HFF-Myc (cell line): ENCODE results near the gene PACRGL.
A peak's percentile ranks its signal among the peaks of the same experiment; 100 is the strongest.

ENCODE experiments used
- DNase-seq: peaks from one replicate; pipeline ENCODE4 v3.0.0-alpha.2; 2011; ENCODE audit warnings: low read depth; ENCODE audit errors: extremely low read depth
- H3K4me3 ChIP-seq: replicated peaks from 2 replicates; pipeline ENCODE4 v1.5.1; 2011; ENCODE audit warnings: low read depth, mild to moderate bottlenecking, control low read depth, low read length
- TF ChIP-seq, protein P1 (sequence below): IDR thresholded peaks from 2 replicates; pipeline ENCODE4 v1.5.1; 2012; ENCODE audit warnings: mild to moderate bottlenecking, low read depth, low read length, control low read depth; ENCODE audit errors: missing control alignments

Gene PACRGL

DNA sequence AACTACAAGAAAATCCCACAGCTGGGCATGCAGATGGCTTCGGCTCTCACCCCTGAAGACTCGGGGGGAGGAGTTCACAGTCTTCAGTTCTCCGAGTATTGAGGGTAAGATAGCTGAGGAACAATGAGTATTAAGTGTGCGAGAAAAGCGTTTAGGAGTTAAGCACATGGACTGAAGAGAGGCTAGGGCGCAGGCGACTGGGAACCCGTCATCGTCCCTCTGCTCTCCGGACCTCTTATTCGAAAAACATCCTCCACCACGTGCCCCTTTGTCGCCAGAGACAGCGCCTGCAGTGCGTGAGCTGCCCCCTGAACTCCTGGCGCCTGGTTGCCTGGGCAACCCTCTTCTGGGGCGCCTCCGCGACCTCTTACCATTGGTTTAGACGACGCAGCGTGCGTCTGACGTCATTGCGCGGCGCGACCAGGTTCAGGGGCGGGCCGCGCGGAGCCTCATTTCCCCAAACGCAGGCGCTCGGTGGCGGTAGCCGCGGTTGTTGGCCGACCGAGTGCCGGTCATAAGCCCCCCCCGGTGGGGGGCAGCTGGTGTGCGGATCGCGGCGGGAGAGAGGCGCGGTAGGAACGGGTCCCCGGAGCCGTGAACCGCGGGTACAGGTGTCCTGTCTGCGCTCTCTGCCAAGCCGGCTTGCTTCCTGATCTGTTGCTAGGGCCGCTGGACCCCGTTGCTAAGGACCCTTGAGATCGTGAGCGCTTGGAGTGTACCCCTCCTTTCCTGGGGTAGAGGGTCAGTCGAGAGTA is at the start of gene PACRGL:
TSS of gene PACRGL (plus strand) at position 452 of the 755 bp plus-strand sequence. CDS start 4,024 bp downstream, outside the sequence.
- TF ChIP-seq, protein P1, sequence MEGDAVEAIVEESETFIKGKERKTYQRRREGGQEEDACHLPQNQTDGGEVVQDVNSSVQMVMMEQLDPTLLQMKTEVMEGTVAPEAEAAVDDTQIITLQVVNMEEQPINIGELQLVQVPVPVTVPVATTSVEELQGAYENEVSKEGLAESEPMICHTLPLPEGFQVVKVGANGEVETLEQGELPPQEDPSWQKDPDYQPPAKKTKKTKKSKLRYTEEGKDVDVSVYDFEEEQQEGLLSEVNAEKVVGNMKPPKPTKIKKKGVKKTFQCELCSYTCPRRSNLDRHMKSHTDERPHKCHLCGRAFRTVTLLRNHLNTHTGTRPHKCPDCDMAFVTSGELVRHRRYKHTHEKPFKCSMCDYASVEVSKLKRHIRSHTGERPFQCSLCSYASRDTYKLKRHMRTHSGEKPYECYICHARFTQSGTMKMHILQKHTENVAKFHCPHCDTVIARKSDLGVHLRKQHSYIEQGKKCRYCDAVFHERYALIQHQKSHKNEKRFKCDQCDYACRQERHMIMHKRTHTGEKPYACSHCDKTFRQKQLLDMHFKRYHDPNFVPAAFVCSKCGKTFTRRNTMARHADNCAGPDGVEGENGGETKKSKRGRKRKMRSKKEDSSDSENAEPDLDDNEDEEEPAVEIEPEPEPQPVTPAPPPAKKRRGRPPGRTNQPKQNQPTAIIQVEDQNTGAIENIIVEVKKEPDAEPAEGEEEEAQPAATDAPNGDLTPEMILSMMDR = no peak
- DNase-seq = peak; percentile 87
- peak within 1 kb of the TSS; percentile 68 for H3K4me3 ChIP-seq

DNA sequence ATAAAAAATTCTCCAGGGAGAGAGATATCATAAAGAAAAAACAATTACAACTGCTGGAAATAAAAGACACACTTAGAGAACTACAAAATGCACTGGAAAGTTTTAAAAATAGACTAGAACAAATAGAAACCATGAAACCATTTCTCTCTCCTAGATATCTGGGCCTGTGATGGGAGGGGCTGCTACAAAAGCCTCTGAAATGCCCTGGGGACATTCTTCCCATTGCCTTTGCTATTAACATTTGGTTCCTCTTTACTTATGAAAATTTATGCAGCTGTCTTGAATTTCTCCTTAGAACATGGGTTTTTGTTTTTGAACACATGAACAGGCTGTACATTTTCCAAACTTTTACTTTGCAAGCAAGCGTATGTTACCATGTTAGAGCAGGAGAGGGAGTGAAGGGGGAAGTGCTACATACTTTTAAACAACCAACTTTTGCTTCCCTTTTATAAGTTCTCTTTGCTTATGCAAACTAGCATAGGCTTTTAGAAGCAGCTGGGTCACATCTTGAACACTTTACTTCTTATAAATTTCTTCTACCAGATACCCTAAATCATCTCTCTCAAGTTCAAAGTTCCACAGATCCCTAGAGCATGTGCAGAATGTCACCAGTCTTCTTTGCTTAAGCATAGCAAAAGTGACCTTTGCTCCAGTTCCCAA is 47.9 kb upstream of the PACRGL start:
- TF ChIP-seq, protein P1 = no peak
- no peak overlapping the region for H3K4me3 ChIP-seq
- DNase-seq = no peak

DNA sequence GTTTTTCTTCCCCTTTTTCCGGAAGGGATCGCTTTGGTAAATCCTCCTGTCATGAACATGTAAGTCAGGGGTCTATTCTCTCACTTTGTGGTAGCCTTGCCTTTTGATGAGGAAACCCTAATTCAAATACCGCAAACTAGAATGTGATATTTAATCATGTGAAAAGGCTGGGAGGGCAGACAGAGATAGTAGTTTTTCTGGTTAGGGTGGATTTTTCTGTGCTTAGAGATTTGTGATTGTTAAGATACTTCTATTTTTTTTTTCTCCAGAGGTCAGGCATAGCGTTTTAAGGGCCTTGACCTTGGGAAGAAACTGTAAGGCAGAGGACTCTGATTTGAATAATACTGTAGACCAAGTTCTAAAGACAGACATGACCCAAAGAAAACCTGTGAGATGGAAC is 41.8 kb upstream of the PACRGL start:
- no peak overlapping the region for H3K4me3 ChIP-seq
- TF ChIP-seq, protein P1 = no peak
- no peak for DNase-seq

DNA sequence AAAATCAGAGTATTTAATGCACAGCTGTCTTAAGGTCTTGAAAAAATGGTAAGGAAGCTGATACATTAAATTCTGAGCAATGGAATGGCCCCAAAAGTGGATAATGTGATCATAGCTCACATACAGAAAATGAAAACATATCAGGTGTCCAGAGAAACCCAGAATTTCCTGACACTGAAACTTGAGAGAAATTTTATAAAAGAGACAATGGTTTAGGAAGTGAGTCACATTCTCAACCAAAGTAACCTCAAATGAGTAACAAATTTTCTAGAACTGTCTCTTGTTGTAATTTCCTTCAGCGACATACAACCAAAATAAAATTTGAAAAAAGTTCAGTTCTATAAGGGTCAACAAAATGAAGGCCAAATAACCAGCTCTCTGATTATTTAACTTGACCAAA is 37.4 kb upstream of the PACRGL start:
- TF ChIP-seq, protein P1 = no peak
- DNase-seq = no peak
- no peak overlapping the region for H3K4me3 ChIP-seq

DNA sequence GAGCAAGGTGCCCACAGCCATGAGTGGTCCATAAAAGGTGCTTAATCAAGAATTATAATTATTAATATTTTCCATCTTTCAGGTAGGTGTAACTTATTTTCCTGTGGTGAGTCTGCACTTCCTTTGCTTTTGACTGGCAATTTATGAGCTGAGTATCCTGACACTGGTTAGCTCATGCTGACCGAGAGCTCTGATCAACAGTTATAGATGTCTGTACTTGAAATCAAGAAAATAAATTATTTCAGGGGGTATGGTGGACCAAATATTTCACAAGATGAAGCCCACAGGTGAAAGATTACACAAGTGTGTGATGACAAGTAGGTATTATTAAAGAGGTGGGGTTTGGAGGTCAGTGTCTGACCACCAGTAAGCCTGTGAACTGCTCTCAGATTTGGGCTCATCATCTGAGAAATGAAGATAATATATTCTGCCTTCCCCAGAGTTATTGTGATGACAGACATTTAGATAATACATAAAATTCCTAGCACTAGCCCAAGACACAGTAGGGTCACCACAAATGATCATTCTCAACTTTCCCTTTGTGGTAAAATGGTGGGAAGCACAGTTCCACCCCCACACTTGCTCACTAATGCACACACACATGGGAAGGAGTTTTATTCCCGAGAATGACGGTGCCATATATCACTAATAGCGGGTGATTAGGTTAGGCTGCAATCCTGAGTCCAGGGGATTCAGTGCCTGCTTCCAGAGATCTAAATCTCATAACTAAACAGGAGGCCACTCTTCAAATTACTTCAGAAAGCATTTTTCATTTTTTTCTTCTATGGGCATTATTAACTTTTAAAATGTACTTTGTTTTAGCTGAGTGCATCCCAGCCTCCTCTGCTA is 34.0 kb upstream of the PACRGL start:
- H3K4me3 ChIP-seq = no peak overlapping the region
- DNase-seq = no peak
- TF ChIP-seq, protein P1 = no peak

DNA sequence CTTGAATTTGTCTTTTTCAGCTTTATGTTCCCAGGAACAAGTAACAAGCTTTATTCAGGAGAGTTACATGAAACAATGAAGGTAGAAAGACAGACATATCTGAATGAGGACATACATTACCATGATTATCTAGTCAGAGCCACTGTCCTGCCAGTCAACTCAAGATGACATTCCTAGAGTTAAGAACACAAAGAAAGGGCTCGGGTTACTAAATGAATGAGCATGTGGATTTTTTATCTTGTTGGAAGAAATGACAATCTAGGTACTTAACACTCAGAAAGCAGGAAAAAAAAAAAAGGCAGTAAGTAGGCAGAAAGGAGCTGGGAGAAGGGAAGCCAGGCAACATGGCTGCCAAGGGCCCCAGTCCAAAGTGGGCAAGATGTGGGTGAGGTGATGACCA is 28.0 kb upstream of the PACRGL start:
- DNase-seq = no peak
- H3K4me3 ChIP-seq = no peak overlapping the region
- TF ChIP-seq, protein P1 = no peak
